ENCODE data around the gene NR2C2AP. TPM values are rescaled to one million over a fixed set of nuclear protein-coding genes. Genes with fewer than 3 reads are reported as not detected.
A peak's percentile ranks its signal among the peaks of the same experiment; 100 is the strongest.

Gene NR2C2AP
- total and polyA plus RNA-seq, 2 donors (not counting 3 experiments of a cell fraction or from before 2014, with no cell fraction given) = 11.9 to 17.5 TPM

DNA sequence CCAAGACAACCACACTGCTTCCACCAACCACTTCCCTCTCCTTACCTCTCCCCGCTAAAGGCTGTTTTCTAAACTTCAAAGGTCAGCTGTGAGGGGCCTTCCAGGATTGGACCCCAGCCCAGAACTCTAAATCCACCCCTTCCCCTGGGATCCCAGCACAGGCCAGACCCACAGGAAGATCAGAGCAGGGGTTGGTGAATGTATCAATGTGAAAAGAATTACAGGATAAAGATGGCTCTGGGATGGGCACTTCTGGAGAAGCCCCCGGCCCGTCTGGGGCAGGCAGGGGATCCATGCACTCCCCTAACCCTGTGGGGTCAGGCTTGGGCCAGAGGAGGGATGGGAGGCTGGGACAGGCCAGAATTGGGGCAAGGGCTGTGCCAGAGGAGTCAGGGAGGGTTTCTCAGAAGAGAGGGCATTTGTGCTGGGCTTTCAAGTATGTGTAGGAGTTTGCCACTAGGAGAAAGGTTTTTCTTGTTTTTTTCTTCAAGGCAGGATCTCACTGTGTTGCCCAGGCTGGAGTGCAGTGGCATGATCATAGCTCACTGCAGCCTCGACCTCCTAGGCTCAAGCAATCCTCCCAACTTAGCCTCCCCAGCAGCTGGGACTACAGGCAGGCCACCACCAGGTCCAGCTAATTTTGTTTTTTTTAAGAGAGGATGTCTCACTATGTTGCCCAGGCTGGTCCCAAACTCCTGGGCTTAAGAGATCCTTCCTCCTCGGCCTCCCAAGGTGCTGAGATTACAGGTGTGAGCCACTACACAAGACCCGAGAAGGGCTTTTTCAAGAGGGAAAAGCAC lies 32.1 kb downstream of the NR2C2AP start:
- H3K36me3 ChIP-seq (ENCODE audit: control insufficient read depth in 2 of 2, extremely low read depth in 1 of 2, insufficient read depth in 2 of 2, low read length in 2 of 2) = no peaks in the 10 kb centered on the region
- dilution Hi-C loops (cut with MboI; ENCODE audit: extremely low pct_ligation_motif_present, low sequenced_read_pairs) = no loop called here
- POLR2A ChIA-PET = no interaction called here
- no peaks in the 10 kb centered on the region for H3K9me1 ChIP-seq (replicated peaks; ENCODE audit: control insufficient read depth, extremely low read depth, insufficient read depth, low read length)
- no TSS peak for BruUV-seq (replicated peaks)
- no peak overlapping the region for H2AFZ ChIP-seq (ENCODE audit: low read depth, low read length)
- no peaks in the 10 kb centered on the region for H3K79me2 ChIP-seq (ENCODE audit: control insufficient read depth, insufficient read depth, low read length)
- TF ChIP-seq GATA2 (IDR thresholded peaks at IDR 0.05; ENCODE audit: insufficient read depth, insufficient read length, low read depth, low read length) = no peak
- TF ChIP-seq JUN (IDR thresholded peaks at IDR 0.05; ENCODE audit: borderline replicate concordance, insufficient read depth, insufficient read length, low read depth) = no peak
- TF ChIP-seq MYC (IDR thresholded peaks at IDR 0.05; ENCODE audit: low read depth, low read length) = no peak
- no peak for TF ChIP-seq EZH2 (IDR thresholded peaks at IDR 0.05; ENCODE audit: borderline replicate concordance, low read depth, low read length, severe bottlenecking)
- H3K4me1 ChIP-seq (ENCODE audit: control insufficient read depth, extremely low read depth, insufficient read depth, low read length) = peaks cover 5% of the 10 kb centered on the region
- no peak overlapping the region for H3K27ac ChIP-seq (ENCODE audit: insufficient read depth, low read depth, low read length)
- intact Hi-C loops (cut with micrococcal nuclease) = no loop called here
- no peak overlapping the region for H3K4me2 ChIP-seq (ENCODE audit: insufficient read depth, low read length)
- CTCF ChIA-PET = no interaction called here
- no peaks in the 10 kb centered on the region for H4K20me1 ChIP-seq (replicated peaks; ENCODE audit: control insufficient read depth, extremely low read depth, insufficient read depth, low read length)
- H3K4me3 ChIP-seq (replicated peaks in 1 of 3; ENCODE audit: insufficient read depth in 1 of 3, low read depth in 1 of 3, low read length in 3 of 3) = no peak overlapping the region
- DNase-seq (ENCODE audit: low read depth, low spot score) = no peak
- H3K27me3 ChIP-seq (ENCODE audit: control insufficient read depth in 2 of 2, insufficient read depth in 2 of 2, low read length in 2 of 2) = no peaks in the 10 kb centered on the region
- no peak overlapping the region for H3K9ac ChIP-seq (replicated peaks; ENCODE audit: extremely low read depth, insufficient read depth, low read length)
- FAIRE-seq = no peak
- no peaks in the 10 kb centered on the region for H3K9me3 ChIP-seq (replicated peaks; ENCODE audit: control insufficient read depth, insufficient read depth, low read length)

DNA sequence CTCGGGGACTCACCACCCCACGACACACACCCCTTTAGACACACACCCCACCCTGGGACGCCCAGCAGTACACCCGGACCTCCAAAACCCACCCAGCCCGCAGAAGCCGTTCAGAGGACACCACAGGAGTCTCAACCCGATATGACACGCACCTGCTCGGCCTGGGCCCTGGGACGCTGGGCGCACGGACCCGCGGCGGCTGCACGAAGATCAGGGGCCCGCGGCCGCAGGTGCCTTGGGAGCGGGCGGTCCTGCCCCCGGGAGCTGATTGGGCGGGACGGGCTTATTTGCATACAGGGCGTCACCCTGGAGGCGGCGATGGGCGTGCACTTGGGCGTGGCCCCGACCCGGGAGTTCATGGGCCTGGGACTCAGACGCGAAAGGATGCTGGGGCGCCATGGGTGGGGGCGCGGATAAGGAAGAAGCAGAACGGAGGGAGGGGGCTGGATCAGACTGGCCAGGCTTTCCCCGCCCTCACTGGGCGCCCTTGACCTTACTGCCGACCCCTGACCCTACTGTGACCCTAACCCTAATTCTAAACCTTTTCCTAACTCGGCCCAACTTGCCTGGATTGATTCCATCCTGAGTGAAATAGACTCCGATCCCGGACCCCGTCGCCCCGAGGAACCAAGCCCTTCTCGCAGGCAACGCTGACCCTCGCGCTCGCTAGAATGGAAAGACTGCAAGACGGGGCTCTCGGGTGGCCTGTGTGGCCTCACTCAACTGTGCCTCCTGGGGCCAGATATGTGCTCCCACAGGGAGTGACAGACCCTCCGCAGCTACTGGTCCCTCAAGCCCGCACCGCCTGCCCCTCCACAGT lies 33.0 kb downstream of the NR2C2AP start, which contains the start of gene MEF2B:
Gene MEF2B (minus strand): TSS at position 211 of the 820 bp plus-strand sequence. CDS start 19,528 bp downstream, outside the sequence.
- dilution Hi-C loops (cut with MboI; ENCODE audit: extremely low pct_ligation_motif_present, low sequenced_read_pairs) = no loop called here
- Histone ChIP-seq H3K4me2 (ENCODE audit: insufficient read depth, low read length) (peak within 1 kb of the TSS; percentile 30), H3K27me3 (ENCODE audit: control insufficient read depth in 2 of 2, insufficient read depth in 2 of 2, low read length in 2 of 2) (no peaks in the 10 kb centered on the region), H3K79me2 (ENCODE audit: control insufficient read depth, insufficient read depth, low read length) (no peaks in the 10 kb centered on the region), H4K20me1 (replicated peaks; ENCODE audit: control insufficient read depth, extremely low read depth, insufficient read depth, low read length) (no peaks in the 10 kb centered on the region), H3K27ac (ENCODE audit: insufficient read depth, low read depth, low read length) (no peak within 1 kb of the TSS), H3K4me3 (replicated peaks in 1 of 3; ENCODE audit: insufficient read depth in 1 of 3, low read depth in 1 of 3, low read length in 3 of 3) (no peak within 1 kb of the TSS), H3K9me1 (replicated peaks; ENCODE audit: control insufficient read depth, extremely low read depth, insufficient read depth, low read length) (no peaks in the 10 kb centered on the region), H2AFZ (ENCODE audit: low read depth, low read length) (no peak within 1 kb of the TSS), H3K9ac (replicated peaks; ENCODE audit: extremely low read depth, insufficient read depth, low read length) (no peak within 1 kb of the TSS), H3K36me3 (ENCODE audit: control insufficient read depth in 2 of 2, extremely low read depth in 1 of 2, insufficient read depth in 2 of 2, low read length in 2 of 2) (no peaks in the 10 kb centered on the region), H3K9me3 (replicated peaks; ENCODE audit: control insufficient read depth, insufficient read depth, low read length) (no peaks in the 10 kb centered on the region), H3K4me1 (ENCODE audit: control insufficient read depth, extremely low read depth, insufficient read depth, low read length) (peaks cover 5% of the 10 kb centered on the region)
- peak; percentile 85 for FAIRE-seq
- intact Hi-C loops (cut with micrococcal nuclease) = no loop called here
- BruUV-seq (replicated peaks) = no TSS peak
- ChIA-PET POLR2A (no interaction called here), CTCF (interaction anchor here (2.3 kb wide), 1 partner anchor 24 kb away, joined by 8 read pairs; no protein-coding TSS in a partner anchor)
- peak; percentile 58 for DNase-seq (ENCODE audit: low read depth, low spot score)
- no peak for TF ChIP-seq MYC (IDR thresholded peaks at IDR 0.05; ENCODE audit: low read depth, low read length)
- no peak for TF ChIP-seq EZH2 (IDR thresholded peaks at IDR 0.05; ENCODE audit: borderline replicate concordance, low read depth, low read length, severe bottlenecking)
- TF ChIP-seq JUN (IDR thresholded peaks at IDR 0.05; ENCODE audit: borderline replicate concordance, insufficient read depth, insufficient read length, low read depth) = no peak
- no peak for TF ChIP-seq GATA2 (IDR thresholded peaks at IDR 0.05; ENCODE audit: insufficient read depth, insufficient read length, low read depth, low read length)
- TF ChIP-seq, protein P1, sequence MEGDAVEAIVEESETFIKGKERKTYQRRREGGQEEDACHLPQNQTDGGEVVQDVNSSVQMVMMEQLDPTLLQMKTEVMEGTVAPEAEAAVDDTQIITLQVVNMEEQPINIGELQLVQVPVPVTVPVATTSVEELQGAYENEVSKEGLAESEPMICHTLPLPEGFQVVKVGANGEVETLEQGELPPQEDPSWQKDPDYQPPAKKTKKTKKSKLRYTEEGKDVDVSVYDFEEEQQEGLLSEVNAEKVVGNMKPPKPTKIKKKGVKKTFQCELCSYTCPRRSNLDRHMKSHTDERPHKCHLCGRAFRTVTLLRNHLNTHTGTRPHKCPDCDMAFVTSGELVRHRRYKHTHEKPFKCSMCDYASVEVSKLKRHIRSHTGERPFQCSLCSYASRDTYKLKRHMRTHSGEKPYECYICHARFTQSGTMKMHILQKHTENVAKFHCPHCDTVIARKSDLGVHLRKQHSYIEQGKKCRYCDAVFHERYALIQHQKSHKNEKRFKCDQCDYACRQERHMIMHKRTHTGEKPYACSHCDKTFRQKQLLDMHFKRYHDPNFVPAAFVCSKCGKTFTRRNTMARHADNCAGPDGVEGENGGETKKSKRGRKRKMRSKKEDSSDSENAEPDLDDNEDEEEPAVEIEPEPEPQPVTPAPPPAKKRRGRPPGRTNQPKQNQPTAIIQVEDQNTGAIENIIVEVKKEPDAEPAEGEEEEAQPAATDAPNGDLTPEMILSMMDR (IDR thresholded peaks at IDR 0.05; ENCODE audit: extremely low read depth in 1 of 2, insufficient read depth in 1 of 2, low read depth in 1 of 2, low read length in 2 of 2) = no peak
- no peak for TF ChIP-seq MAX (IDR thresholded peaks at IDR 0.05; ENCODE audit: insufficient read depth, insufficient read length)
- TF ChIP-seq FOS (IDR thresholded peaks at IDR 0.05; ENCODE audit: borderline replicate concordance, insufficient read depth, low read length) = no peak
- TF ChIP-seq POLR2A (IDR thresholded peaks at IDR 0.05; ENCODE audit: low read depth, low read length) = no peak
- TF ChIP-seq POLR2AphosphoS5 (IDR thresholded peaks at IDR 0.05; ENCODE audit: insufficient read depth, low read depth, low read length) = no peak
